ENCODE results near the gene RIPK1. TPM values are rescaled to one million over a fixed set of nuclear protein-coding genes. Genes with fewer than 3 reads are reported as not detected.
"Not testable (repeated sequence)": the region's sequence is repeated elsewhere in the genome, so short reads cannot be mapped to it uniquely, and the experiment has no call there.

The RIPK1 gene
- total RNA-seq (10 to 100 TPM; 22.1 to 23.2 TPM), polyA plus RNA-seq (ENCODE audit: insufficient read length in 6 of 6) (10 to 100 TPM; 18.9 to 24.9 (median 21.4) TPM)
- long read RNA-seq, donor 1, full-length matches to known transcripts: 3 of 3 reads
- long read RNA-seq, donor 1, partial matches to known transcripts: 0 of 3 reads
- long read RNA-seq, donor 1, other reads (novel, unspliced or antisense): 0 of 3 reads
- long read RNA-seq, donor 2, full-length matches to known transcripts: 2 of 2 reads
- long read RNA-seq, donor 2, partial matches to known transcripts: 0 of 2 reads
- long read RNA-seq, donor 2, other reads (novel, unspliced or antisense): 0 of 2 reads
- long read RNA-seq, donor 3, full-length matches to known transcripts: 1 of 1 reads
- long read RNA-seq, donor 3, partial matches to known transcripts: 0 of 1 reads
- long read RNA-seq, donor 3, other reads (novel, unspliced or antisense): 0 of 1 reads
- long read RNA-seq, donor 4, partial matches to known transcripts: 1 of 3 reads
- long read RNA-seq, donor 4, other reads (novel, unspliced or antisense): 2 of 3 reads
- long read RNA-seq, donor 5, full-length matches to known transcripts: 1 of 20 reads
- long read RNA-seq, donor 5, partial matches to known transcripts: 19 of 20 reads
- long read RNA-seq, donor 5, other reads (novel, unspliced or antisense): 0 of 20 reads
- long read RNA-seq, donor 6, full-length matches to known transcripts: 2 of 2 reads
- long read RNA-seq, donor 6, partial matches to known transcripts: 0 of 2 reads
- long read RNA-seq, donor 6, other reads (novel, unspliced or antisense): 0 of 2 reads
- long read RNA-seq, donor 7, full-length matches to known transcripts: 1 of 1 reads
- long read RNA-seq, donor 7, partial matches to known transcripts: 0 of 1 reads
- long read RNA-seq, donor 7, other reads (novel, unspliced or antisense): 0 of 1 reads
- long read RNA-seq, donor 8, partial matches to known transcripts: 5 of 5 reads
- long read RNA-seq, donor 8, other reads (novel, unspliced or antisense): 0 of 5 reads
- long read RNA-seq, donor 9: 0 reads
- long read RNA-seq, donor 10, partial matches to known transcripts: 0 of 1 reads
- long read RNA-seq, donor 10, other reads (novel, unspliced or antisense): 1 of 1 reads
- long read RNA-seq, donor 11: 0 reads
- long read RNA-seq, donor 12, full-length matches to known transcripts: 1 of 6 reads
- long read RNA-seq, donor 12, partial matches to known transcripts: 5 of 6 reads
- long read RNA-seq, donor 12, other reads (novel, unspliced or antisense): 0 of 6 reads

GRCh38 chr6:3068329-3069214 lies at the start of gene RIPK1:
TSS of gene RIPK1 (plus strand) at chr6:3068494. CDS start at chr6:3076824, 8,330 bp downstream.
- Histone ChIP-seq H3K36me3 (peaks cover 0 to 4% of the 10 kb centered on the region in 2 donors), H3K4me1 (peaks cover 4 to 56% of the 10 kb centered on the region in 2 donors), H3K27ac (peak within 1 kb of the TSS; percentile 99 to 100), H3K4me3 (peak within 1 kb of the TSS; percentile 86), H3K9me3 (no peaks in the 10 kb centered on the region), H3K27me3 (no peaks in the 10 kb centered on the region)
- DNase-seq: peak; percentile 87 to 99 (median 94)
- intact Hi-C loops (cut with DNase I): no loop called here
- TF ChIP-seq CTCF (IDR thresholded peaks at IDR 0.05): peak in 1 of 2 donors; percentile 4
- peak; percentile 90 for ATAC-seq

- TF ChIP-seq CTCF (IDR thresholded peaks at IDR 0.05): no peak
- peaks cover 0 to 63% of the 10 kb centered on the region in 2 donors for H3K36me3 ChIP-seq
- H3K4me3 ChIP-seq: no peak overlapping the region
- no peaks in the 10 kb centered on the region for H3K9me3 ChIP-seq
- intact Hi-C loops (cut with DNase I): no loop called here
- peak overlapping the region in 1 of 2 donors; percentile 67 for H3K27ac ChIP-seq
- H3K4me1 ChIP-seq: peaks cover 8 to 44% of the 10 kb centered on the region in 2 donors
- H3K27me3 ChIP-seq: no peaks in the 10 kb centered on the region
- no peak for DNase-seq
- ATAC-seq: no peak
Measured at GRCh38 chr6:3019065-3019464, 49.2 kb upstream of the RIPK1 start.

- ATAC-seq: no peak
- H3K27me3 ChIP-seq: no peaks in the 10 kb centered on the region
- intact Hi-C loops (cut with DNase I): no loop called here
Measured at GRCh38 chr6:3019749-3020320, 48.5 kb upstream of the RIPK1 start.

GRCh38 chr6:3020976-3021598 lies 47.2 kb upstream of the RIPK1 start:
- H3K9me3 ChIP-seq; DNase-seq; H3K4me3 ChIP-seq; intact Hi-C loops (cut with DNase I); H3K27me3 ChIP-seq; ATAC-seq: not testable (repeated sequence)
- Histone ChIP-seq H3K4me1 (peaks cover 17 to 62% of the 10 kb centered on the region in 2 donors), H3K27ac (peak overlapping the region in 1 of 2 donors; percentile 13), H3K36me3 (peaks cover 0 to 42% of the 10 kb centered on the region in 2 donors)

More at GRCh38 chr6:3019749-3020320, 48.5 kb upstream of the RIPK1 start:
- Histone ChIP-seq H3K27ac (peak overlapping the region in 1 of 2 donors; percentile 67), H3K36me3 (peaks cover 0 to 55% of the 10 kb centered on the region in 2 donors), H3K4me3 (no peak overlapping the region), H3K9me3 (no peaks in the 10 kb centered on the region), H3K4me1 (peaks cover 15 to 50% of the 10 kb centered on the region in 2 donors)
- TF ChIP-seq CTCF (IDR thresholded peaks at IDR 0.05): no peak
- no peak for DNase-seq

Data from left lung (tissue), 14 donors.